MCF 10A (cell line): ENCODE data around the gene FNDC8. TPM values are rescaled to one million over a fixed set of nuclear protein-coding genes. Genes with fewer than 3 reads are reported as not detected.
"Not testable (repeated sequence)": the region's sequence is repeated elsewhere in the genome, so short reads cannot be mapped to it uniquely, and the experiment has no call there.

ENCODE experiments used
- BruUV-seq: library from RNA; stranded (reverse); fragments of 400-500 nt; replicated peaks from 2 replicates; lab custom pipeline; 2021; lab: Mats Ljungman, UMichigan
- CTCF ChIA-PET: fragments of 300-600 bp; sonication (Branson Sonifier 250); formaldehyde crosslinking; extraction: SDS; loops from one replicate; lab custom pipeline; 2021; ENCODE audit warnings: antibody characterized with exemption, inconsistent platforms; lab: Yijun Ruan, JAX
- POLR2A ChIA-PET: fragments of 300-600, 350-650 bp; sonication (Branson Sonifier 250); formaldehyde crosslinking; extraction: SDS; loops from one replicate; lab custom pipeline; 2020; ENCODE audit warnings: antibody characterized with exemption, inconsistent platforms; lab: Yijun Ruan, JAX
- DNase-seq: peaks from one replicate; pipeline ENCODE4 v3.0.0-alpha.2; 2018; ENCODE audit not compliant: unreplicated experiment
- H3K27ac Mint-ChIP-seq: one replicate; pipeline ENCODE4 v1.8.0; 2022; ENCODE audit warnings: mild to moderate bottlenecking, low read depth, mixed read lengths; ENCODE audit not compliant: unreplicated experiment
- H3K27me3 Mint-ChIP-seq: one replicate; pipeline ENCODE4 v1.8.0; 2022; ENCODE audit warnings: mixed read lengths; ENCODE audit not compliant: insufficient read depth, unreplicated experiment
- H3K36me3 Mint-ChIP-seq: one replicate; pipeline ENCODE4 v1.8.0; 2022; ENCODE audit warnings: mild to moderate bottlenecking, moderate library complexity, mixed read lengths; ENCODE audit not compliant: insufficient read depth, unreplicated experiment
- H3K4me1 Mint-ChIP-seq: one replicate; pipeline ENCODE4 v1.8.0; 2022; ENCODE audit warnings: mixed read lengths; ENCODE audit not compliant: insufficient read depth, unreplicated experiment
- H3K4me3 Mint-ChIP-seq: one replicate; pipeline ENCODE4 v1.8.0; 2022; ENCODE audit warnings: mild to moderate bottlenecking, moderate library complexity, mixed read lengths; ENCODE audit not compliant: unreplicated experiment
- H3K9me3 Mint-ChIP-seq: one replicate; pipeline ENCODE4 v1.8.0; 2022; ENCODE audit warnings: mixed read lengths; ENCODE audit not compliant: unreplicated experiment
- intact Hi-C: fragments of 100-400 bp; cut with micrococcal nuclease; formaldehyde crosslinking; loops from 2 replicates; pipeline ENCODE4 v1.14.1; 2022
- total RNA-seq: library from RNA; stranded (reverse); gene quantifications from 2 replicates; pipeline ENCODE4 v1.2.3, GENCODE V29; 2022
- TF ChIP-seq, protein P1 (sequence below): fragments of 200-600 bp; IDR thresholded peaks from one replicate; pipeline ENCODE4 v1.8.0; 2022; ENCODE audit warnings: antibody characterized with exemption, mild to moderate bottlenecking; ENCODE audit not compliant: unreplicated experiment

Gene FNDC8
- total RNA-seq, 1 experiment from 2014 or later = not detected

DNA sequence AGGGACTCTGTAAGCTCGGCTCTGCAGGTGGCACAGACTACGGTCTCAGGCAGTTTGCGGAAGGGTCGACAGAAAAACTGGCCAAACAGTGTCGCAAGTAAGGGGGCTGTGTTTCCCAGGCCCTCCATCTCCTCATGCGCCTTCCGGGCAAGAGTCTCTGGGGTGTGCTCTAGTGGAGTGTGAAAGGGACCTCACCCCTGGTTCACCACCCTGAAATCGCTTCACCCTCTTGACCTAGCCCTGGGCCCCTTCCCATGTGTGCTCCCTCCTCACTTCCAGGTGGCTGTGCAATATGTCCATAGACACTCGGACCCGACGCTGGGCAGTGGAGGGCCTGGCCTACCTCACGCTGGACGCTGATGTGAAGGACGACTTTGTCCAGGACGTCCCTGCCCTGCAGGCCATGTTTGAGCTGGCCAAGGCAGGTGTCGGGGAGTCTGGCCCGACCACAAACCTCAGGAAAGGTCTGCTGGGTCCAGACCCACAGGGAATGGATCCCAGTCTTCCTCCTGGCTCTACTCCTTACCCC is 48.5 kb downstream of the FNDC8 start:
- DNase-seq = no peak
- no TSS peak for BruUV-seq
- intact Hi-C loops = no loop called here
- Mint-ChIP-seq H3K27me3 (peaks cover 9% of the 10 kb centered on the region), H3K9me3 (no peaks in the 10 kb centered on the region), H3K27ac (no peak overlapping the region), H3K4me3 (no peak overlapping the region), H3K36me3 (no peaks in the 10 kb centered on the region), H3K4me1 (peaks cover 5% of the 10 kb centered on the region)
- CTCF ChIA-PET = interaction anchor here (0.9 to 4.7 kb wide), 7 partner anchors 70 to 377 kb away, joined by 3 to 33 read pairs (median 4); partner anchors contain the start of gene SLFN12L
- TF ChIP-seq, protein P1, sequence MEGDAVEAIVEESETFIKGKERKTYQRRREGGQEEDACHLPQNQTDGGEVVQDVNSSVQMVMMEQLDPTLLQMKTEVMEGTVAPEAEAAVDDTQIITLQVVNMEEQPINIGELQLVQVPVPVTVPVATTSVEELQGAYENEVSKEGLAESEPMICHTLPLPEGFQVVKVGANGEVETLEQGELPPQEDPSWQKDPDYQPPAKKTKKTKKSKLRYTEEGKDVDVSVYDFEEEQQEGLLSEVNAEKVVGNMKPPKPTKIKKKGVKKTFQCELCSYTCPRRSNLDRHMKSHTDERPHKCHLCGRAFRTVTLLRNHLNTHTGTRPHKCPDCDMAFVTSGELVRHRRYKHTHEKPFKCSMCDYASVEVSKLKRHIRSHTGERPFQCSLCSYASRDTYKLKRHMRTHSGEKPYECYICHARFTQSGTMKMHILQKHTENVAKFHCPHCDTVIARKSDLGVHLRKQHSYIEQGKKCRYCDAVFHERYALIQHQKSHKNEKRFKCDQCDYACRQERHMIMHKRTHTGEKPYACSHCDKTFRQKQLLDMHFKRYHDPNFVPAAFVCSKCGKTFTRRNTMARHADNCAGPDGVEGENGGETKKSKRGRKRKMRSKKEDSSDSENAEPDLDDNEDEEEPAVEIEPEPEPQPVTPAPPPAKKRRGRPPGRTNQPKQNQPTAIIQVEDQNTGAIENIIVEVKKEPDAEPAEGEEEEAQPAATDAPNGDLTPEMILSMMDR = no peak
- POLR2A ChIA-PET = interaction anchor here (1.5 kb wide), 1 partner anchor 73 kb away, joined by 3 read pairs; the partner anchor contains the start of gene SLFN5

DNA sequence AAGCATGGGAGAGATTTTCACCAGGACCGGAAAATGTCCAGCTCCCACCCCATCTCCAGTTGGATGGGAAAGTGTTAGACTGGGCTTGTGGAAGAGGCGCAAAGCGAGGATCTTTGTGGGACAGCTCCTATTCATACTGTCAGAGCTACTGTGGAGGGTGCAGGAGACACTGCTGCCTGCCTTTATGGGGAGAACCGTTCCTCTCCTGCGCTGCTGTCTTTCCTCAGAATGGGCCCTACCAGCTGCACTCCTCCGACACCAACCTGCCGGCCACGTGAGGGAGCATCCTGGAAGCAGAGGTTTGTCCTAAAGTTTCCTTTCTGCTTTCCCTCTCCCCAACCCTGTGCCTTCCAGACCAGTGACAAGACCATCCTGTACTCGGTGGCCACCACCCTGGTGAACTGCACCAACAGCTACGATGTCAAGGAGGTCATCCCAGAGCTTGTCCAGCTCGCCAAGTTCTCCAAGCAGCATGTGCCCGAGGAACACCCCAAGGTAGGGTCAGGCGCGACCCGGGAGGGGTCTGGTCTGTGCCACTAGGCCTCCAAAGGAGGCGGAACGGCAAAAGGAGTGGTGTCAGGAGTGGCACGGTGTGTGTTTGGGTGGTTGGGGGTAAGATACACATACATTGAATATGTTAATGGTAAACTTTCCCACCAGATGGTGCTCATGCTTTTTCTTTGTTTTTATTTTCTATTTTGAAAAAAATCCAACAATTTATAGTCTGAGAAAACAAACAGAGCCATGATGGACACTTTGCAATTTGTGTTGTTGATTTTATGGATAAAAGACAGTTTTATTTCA is 49.8 kb downstream of the FNDC8 start:
- TF ChIP-seq, protein P1 = peak; percentile 26
- peaks cover 15% of the 10 kb centered on the region for H3K27me3 Mint-ChIP-seq
- no peaks in the 10 kb centered on the region for H3K9me3 Mint-ChIP-seq
- peaks cover 5% of the 10 kb centered on the region for H3K4me1 Mint-ChIP-seq
- ChIA-PET POLR2A (interaction anchor here (1.5 kb wide), 1 partner anchor 72 kb away, joined by 3 read pairs; the partner anchor contains the start of gene SLFN5), CTCF (interaction anchor here (0.6 to 4.7 kb wide), 13 partner anchors 11 to 577 kb away, joined by 3 to 33 read pairs (median 4); partner anchors contain the start of gene SLFN12L)
- intact Hi-C loops = loop anchor here (1.0 kb wide), 2 partner anchors 141 to 362 kb away; no protein-coding TSS in a partner anchor
- DNase-seq = peak; percentile 30
- H3K27ac Mint-ChIP-seq = no peak overlapping the region
- no TSS peak for BruUV-seq
- H3K4me3 Mint-ChIP-seq = no peak overlapping the region
- H3K36me3 Mint-ChIP-seq = no peaks in the 10 kb centered on the region

DNA sequence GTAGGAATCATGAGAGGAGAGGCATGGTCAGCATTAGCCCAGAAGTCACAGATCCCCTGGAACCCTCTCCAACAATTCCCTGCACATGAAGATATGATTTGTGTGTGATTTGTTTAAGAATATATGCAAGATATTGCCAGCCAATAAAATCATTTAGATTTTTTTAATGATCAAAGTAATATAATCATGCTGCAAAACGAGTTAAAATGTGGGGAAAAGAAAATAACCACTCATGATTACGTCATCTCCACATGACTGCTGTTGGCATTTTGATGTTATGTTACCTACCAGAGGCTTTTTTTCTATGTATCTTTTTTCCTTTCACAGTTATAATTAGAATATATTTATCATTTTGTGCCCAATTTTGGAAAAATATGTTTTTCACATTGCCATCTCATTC is 50.4 kb downstream of the FNDC8 start:
- no peak overlapping the region for H3K27ac Mint-ChIP-seq
- no peak for DNase-seq
- CTCF ChIA-PET = interaction anchor here (0.7 to 4.7 kb wide), 5 partner anchors 9 to 366 kb away, joined by 3 to 33 read pairs (median 5); partner anchors contain the start of gene SLFN12L
- no TSS peak for BruUV-seq
- H3K36me3 Mint-ChIP-seq = no peaks in the 10 kb centered on the region
- H3K27me3 Mint-ChIP-seq = peaks cover 15% of the 10 kb centered on the region
- peaks cover 5% of the 10 kb centered on the region for H3K4me1 Mint-ChIP-seq
- H3K9me3 Mint-ChIP-seq = no peaks in the 10 kb centered on the region
- TF ChIP-seq, protein P1 = no peak
- POLR2A ChIA-PET = no interaction called here
- intact Hi-C loops = loop anchor here (1.0 kb wide), 2 partner anchors 140 to 361 kb away; no protein-coding TSS in a partner anchor
- H3K4me3 Mint-ChIP-seq = no peak overlapping the region

GRCh38 chr17:35172321-35172720 is 50.9 kb downstream of the FNDC8 start:
- H3K4me3 Mint-ChIP-seq, intact Hi-C loops, POLR2A ChIA-PET, BruUV-seq, H3K9me3 Mint-ChIP-seq, H3K4me1 Mint-ChIP-seq, DNase-seq, H3K27ac Mint-ChIP-seq, H3K36me3 Mint-ChIP-seq: not testable (repeated sequence)
- CTCF ChIA-PET = interaction anchor here (0.7 to 1.5 kb wide), 6 partner anchors 10 to 365 kb away, joined by 3 to 5 read pairs (median 4); no protein-coding TSS in a partner anchor
- peaks cover 15% of the 10 kb centered on the region for H3K27me3 Mint-ChIP-seq
